Sigmoid colon (tissue), 4 donors: ENCODE measurements around the gene CHD1L.

Experiments used
- EP300 ChIP-seq, 4 donors: sonication (generic); formaldehyde crosslinking; IDR thresholded peaks; one replicate each; pipeline ENCODE4 v1.6.1; 2017; ENCODE audit warnings: antibody characterized with exemption in 4 of 4
- POLR2A ChIP-seq, 2 donors: fragments of 450-650 bp; IDR thresholded peaks; one replicate each; pipeline ENCODE4 v1.6.1; 2016; ENCODE audit warnings: antibody characterized with exemption in 2 of 2, mild to moderate bottlenecking in 2 of 2, moderate library complexity in 2 of 2
- POLR2AphosphoS5 ChIP-seq, 4 donors: sonication (generic); formaldehyde crosslinking; IDR thresholded peaks; one replicate each; pipeline ENCODE4 v1.6.1; 2017; ENCODE audit warnings: antibody characterized with exemption in 4 of 4
- TF ChIP-seq, protein P1 (sequence below), 4 experiments: fragments of 450-650 bp in 3 of 4; fragments of 200-600 bp in 1 of 4; IDR thresholded peaks; one replicate each; pipeline ENCODE4 v1.5.1; 2016 to 2019; ENCODE audit warnings: antibody characterized with exemption in 4 of 4, mild to moderate bottlenecking in 3 of 4, moderate library complexity in 2 of 4

- TF ChIP-seq POLR2A (IDR thresholded peaks at IDR 0.05) (no peak), POLR2AphosphoS5 (IDR thresholded peaks at IDR 0.05) (no peak), EP300 (IDR thresholded peaks at IDR 0.05) (no peak)
- TF ChIP-seq, protein P1, sequence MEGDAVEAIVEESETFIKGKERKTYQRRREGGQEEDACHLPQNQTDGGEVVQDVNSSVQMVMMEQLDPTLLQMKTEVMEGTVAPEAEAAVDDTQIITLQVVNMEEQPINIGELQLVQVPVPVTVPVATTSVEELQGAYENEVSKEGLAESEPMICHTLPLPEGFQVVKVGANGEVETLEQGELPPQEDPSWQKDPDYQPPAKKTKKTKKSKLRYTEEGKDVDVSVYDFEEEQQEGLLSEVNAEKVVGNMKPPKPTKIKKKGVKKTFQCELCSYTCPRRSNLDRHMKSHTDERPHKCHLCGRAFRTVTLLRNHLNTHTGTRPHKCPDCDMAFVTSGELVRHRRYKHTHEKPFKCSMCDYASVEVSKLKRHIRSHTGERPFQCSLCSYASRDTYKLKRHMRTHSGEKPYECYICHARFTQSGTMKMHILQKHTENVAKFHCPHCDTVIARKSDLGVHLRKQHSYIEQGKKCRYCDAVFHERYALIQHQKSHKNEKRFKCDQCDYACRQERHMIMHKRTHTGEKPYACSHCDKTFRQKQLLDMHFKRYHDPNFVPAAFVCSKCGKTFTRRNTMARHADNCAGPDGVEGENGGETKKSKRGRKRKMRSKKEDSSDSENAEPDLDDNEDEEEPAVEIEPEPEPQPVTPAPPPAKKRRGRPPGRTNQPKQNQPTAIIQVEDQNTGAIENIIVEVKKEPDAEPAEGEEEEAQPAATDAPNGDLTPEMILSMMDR (IDR thresholded peaks at IDR 0.05) = no peak
These were observed 493 bp upstream of the CHD1L start for GRCh38 chr1:147241934-147242448.
